Duodenal mucosa (tissue), 2 donors: Measurements from ENCODE around the gene FBXO44.
A peak's percentile ranks its signal among the peaks of the same experiment; 100 is the strongest.

Experiments
- H3K27ac ChIP-seq: one replicate; pipeline ENCODE4 v1.7.0; 2013; ENCODE audit warnings: low read depth, low read length
- H3K27me3 ChIP-seq, 2 donors: one replicate each; pipeline ENCODE4 v1.7.0; 2013; ENCODE audit warnings: low read length in 2 of 2, control low read depth in 1 of 2; ENCODE audit not compliant: insufficient read depth in 2 of 2, control insufficient read depth in 1 of 2
- H3K36me3 ChIP-seq, 2 donors: one replicate each; pipeline ENCODE4 v1.7.0; 2013; ENCODE audit warnings: low read length in 2 of 2, control low read depth in 1 of 2; ENCODE audit not compliant: insufficient read depth in 2 of 2, control insufficient read depth in 1 of 2
- H3K4me1 ChIP-seq, 2 donors: one replicate each; pipeline ENCODE4 v1.7.0; 2013; ENCODE audit warnings: low read length in 2 of 2, control low read depth in 1 of 2; ENCODE audit not compliant: insufficient read depth in 2 of 2, control insufficient read depth in 1 of 2
- H3K4me3 ChIP-seq, 2 donors: one replicate each; pipeline ENCODE4 v1.7.0; 2013; ENCODE audit warnings: low read length in 2 of 2, low read depth in 1 of 2
- H3K9ac ChIP-seq, 2 donors: one replicate each; pipeline ENCODE4 v1.7.0; 2013; ENCODE audit warnings: low read length in 2 of 2, low read depth in 1 of 2
- H3K9me3 ChIP-seq, 2 donors: one replicate each; pipeline ENCODE4 v1.7.0; 2013; ENCODE audit warnings: low read length in 2 of 2, control low read depth in 1 of 2; ENCODE audit not compliant: control insufficient read depth in 1 of 2

The FBXO44 gene

GRCh38 chr1:11671544-11672286, 17.0 kb downstream of the FBXO44 start:
- peaks cover 12 to 13% of the 10 kb centered on the region in 2 donors for H3K4me1 ChIP-seq
- H3K27me3 ChIP-seq = no peaks in the 10 kb centered on the region
- peaks cover 17 to 27% of the 10 kb centered on the region in 2 donors for H3K36me3 ChIP-seq
- no peak overlapping the region for H3K9ac ChIP-seq
- H3K27ac ChIP-seq = no peak overlapping the region
- no peak overlapping the region for H3K4me3 ChIP-seq
- no peaks in the 10 kb centered on the region for H3K9me3 ChIP-seq

DNA sequence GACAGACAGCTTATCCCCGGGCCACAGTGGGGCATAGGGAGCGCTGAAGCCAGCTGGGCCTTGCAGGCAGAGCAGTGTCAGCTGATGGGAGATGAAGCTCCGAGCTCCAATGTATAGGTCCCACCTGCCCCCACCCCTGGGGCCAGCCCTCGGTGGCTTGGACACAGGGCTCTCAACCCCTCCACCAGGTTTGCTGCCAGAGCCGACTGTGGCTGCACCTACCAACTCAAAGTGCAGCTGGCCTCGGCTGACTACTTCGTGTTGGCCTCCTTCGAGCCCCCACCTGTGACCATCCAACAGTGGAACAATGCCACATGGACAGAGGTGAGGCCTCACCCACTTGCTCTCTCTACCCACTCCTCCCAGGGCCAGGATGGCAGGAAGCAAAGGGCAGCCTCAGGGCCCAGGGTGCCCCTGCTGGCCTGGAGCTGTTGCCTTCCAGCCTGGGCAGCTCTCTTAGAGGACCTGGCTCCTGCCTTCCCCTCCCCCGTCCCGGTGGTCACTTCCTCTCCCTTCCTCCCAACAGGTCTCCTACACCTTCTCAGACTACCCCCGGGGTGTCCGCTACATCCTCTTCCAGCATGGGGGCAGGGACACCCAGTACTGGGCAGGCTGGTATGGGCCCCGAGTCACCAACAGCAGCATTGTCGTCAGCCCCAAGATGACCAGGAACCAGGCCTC, 18.6 kb downstream of the FBXO44 start:
- Histone ChIP-seq H3K9ac (no peak overlapping the region), H3K27me3 (no peaks in the 10 kb centered on the region), H3K9me3 (no peaks in the 10 kb centered on the region), H3K27ac (no peak overlapping the region), H3K4me3 (no peak overlapping the region), H3K4me1 (peaks cover 12 to 13% of the 10 kb centered on the region in 2 donors), H3K36me3 (peaks cover 17 to 27% of the 10 kb centered on the region in 2 donors)

- Histone ChIP-seq H3K4me1 (peaks cover 12 to 13% of the 10 kb centered on the region in 2 donors), H3K27me3 (no peaks in the 10 kb centered on the region), H3K9me3 (no peaks in the 10 kb centered on the region), H3K27ac (no peak overlapping the region), H3K36me3 (peaks cover 17 to 22% of the 10 kb centered on the region in 2 donors), H3K9ac (no peak overlapping the region), H3K4me3 (no peak overlapping the region)
These were observed 19.8 kb downstream of the FBXO44 start for GRCh38 chr1:11674488-11674887.

GRCh38 chr1:11675325-11675724, 20.6 kb downstream of the FBXO44 start:
- no peaks in the 10 kb centered on the region for H3K27me3 ChIP-seq
- peaks cover 13 to 15% of the 10 kb centered on the region in 2 donors for H3K4me1 ChIP-seq
- no peaks in the 10 kb centered on the region for H3K9me3 ChIP-seq
- no peak overlapping the region for H3K27ac ChIP-seq
- H3K36me3 ChIP-seq = peaks cover 17 to 22% of the 10 kb centered on the region in 2 donors
- no peak overlapping the region for H3K4me3 ChIP-seq
- H3K9ac ChIP-seq = no peak overlapping the region

- no peak overlapping the region for H3K27ac ChIP-seq
- no peaks in the 10 kb centered on the region for H3K27me3 ChIP-seq
- no peak overlapping the region for H3K4me3 ChIP-seq
- H3K4me1 ChIP-seq = peaks cover 3 to 14% of the 10 kb centered on the region in 2 donors
- peaks cover 17 to 22% of the 10 kb centered on the region in 2 donors for H3K36me3 ChIP-seq
- no peaks in the 10 kb centered on the region for H3K9me3 ChIP-seq
- H3K9ac ChIP-seq = no peak overlapping the region
These were observed 21.9 kb downstream of the FBXO44 start for GRCh38 chr1:11676386-11677103.

- H3K27me3 ChIP-seq = peaks cover 3 to 13% of the 10 kb centered on the region in 2 donors
- peaks cover 13 to 15% of the 10 kb centered on the region in 2 donors for H3K36me3 ChIP-seq
- no peak overlapping the region for H3K9ac ChIP-seq
- H3K9me3 ChIP-seq = no peaks in the 10 kb centered on the region
- H3K4me3 ChIP-seq = no peak overlapping the region
- no peak overlapping the region for H3K27ac ChIP-seq
- H3K4me1 ChIP-seq = peaks cover 0 to 13% of the 10 kb centered on the region in 2 donors
These were observed 23.8 kb downstream of the FBXO44 start for GRCh38 chr1:11678442-11678841.

GRCh38 chr1:11680270-11681070, 25.8 kb downstream of the FBXO44 start:
- H3K27me3 ChIP-seq = peaks cover 3 to 16% of the 10 kb centered on the region in 2 donors
- peak overlapping the region; percentile 44 for H3K27ac ChIP-seq
- peaks cover 5 to 9% of the 10 kb centered on the region in 2 donors for H3K36me3 ChIP-seq
- no peaks in the 10 kb centered on the region for H3K9me3 ChIP-seq
- peaks cover 0 to 13% of the 10 kb centered on the region in 2 donors for H3K4me1 ChIP-seq
- peak overlapping the region; percentile 84 to 88 for H3K4me3 ChIP-seq
- peak overlapping the region; percentile 57 to 63 for H3K9ac ChIP-seq

- H3K9me3 ChIP-seq = no peaks in the 10 kb centered on the region
- H3K27me3 ChIP-seq = peaks cover 3 to 16% of the 10 kb centered on the region in 2 donors
- H3K36me3 ChIP-seq = peaks cover 0 to 2% of the 10 kb centered on the region in 2 donors
- peak within 1 kb of the TSS; percentile 44 for H3K27ac ChIP-seq
- peak within 1 kb of the TSS; percentile 57 to 63 for H3K9ac ChIP-seq
- peak within 1 kb of the TSS; percentile 84 to 88 for H3K4me3 ChIP-seq
- H3K4me1 ChIP-seq = peaks cover 0 to 13% of the 10 kb centered on the region in 2 donors
These were observed 26.5 kb downstream of the FBXO44 start, which contains the start of gene MAD2L2 for GRCh38 chr1:11681071-11681771. Gene MAD2L2, minus strand, starts transcription at chr1:11681148. Its CDS starts 547 bp downstream, at chr1:11680601.

DNA sequence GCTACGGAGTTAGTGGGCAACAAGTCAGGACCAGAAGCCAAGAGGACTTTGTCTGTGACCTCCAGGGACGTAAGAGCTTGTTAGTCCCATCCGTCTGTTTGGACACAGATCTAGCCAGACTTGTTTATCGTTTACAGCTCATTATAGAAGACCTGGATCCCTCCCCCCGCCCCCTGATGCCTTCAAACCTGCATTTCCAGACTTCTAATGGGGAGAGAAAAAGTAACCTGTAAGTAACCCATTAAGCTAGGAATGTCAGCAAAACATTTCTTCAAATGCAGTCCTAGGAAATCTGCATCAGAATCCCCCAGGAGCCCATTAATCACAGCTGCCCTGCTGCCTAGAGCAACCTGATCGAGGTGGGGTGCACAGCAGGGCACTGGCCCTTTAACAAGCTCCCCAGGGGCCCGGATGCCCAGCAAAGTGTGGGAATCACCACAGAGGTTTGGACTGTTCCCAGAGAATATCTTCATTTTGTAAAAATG, 27.7 kb downstream of the FBXO44 start:
- Histone ChIP-seq H3K9me3 (no peaks in the 10 kb centered on the region), H3K4me3 (no peak overlapping the region), H3K27ac (no peak overlapping the region), H3K27me3 (peaks cover 3 to 16% of the 10 kb centered on the region in 2 donors), H3K4me1 (peaks cover 0 to 13% of the 10 kb centered on the region in 2 donors), H3K36me3 (no peaks in the 10 kb centered on the region), H3K9ac (no peak overlapping the region)
